ENCODE measurements around the gene TMEM205. TPM values are rescaled to one million over a fixed set of nuclear protein-coding genes. Genes with fewer than 3 reads are reported as not detected.

The TMEM205 gene
- total RNA-seq, 2 donors from 2014 or later: 219 to 541 TPM

- H3K36me3 ChIP-seq: no peaks in the 10 kb centered on the region
- no peak for TF ChIP-seq POLR2A (IDR thresholded peaks at IDR 0.05)
- TF ChIP-seq, protein P1, sequence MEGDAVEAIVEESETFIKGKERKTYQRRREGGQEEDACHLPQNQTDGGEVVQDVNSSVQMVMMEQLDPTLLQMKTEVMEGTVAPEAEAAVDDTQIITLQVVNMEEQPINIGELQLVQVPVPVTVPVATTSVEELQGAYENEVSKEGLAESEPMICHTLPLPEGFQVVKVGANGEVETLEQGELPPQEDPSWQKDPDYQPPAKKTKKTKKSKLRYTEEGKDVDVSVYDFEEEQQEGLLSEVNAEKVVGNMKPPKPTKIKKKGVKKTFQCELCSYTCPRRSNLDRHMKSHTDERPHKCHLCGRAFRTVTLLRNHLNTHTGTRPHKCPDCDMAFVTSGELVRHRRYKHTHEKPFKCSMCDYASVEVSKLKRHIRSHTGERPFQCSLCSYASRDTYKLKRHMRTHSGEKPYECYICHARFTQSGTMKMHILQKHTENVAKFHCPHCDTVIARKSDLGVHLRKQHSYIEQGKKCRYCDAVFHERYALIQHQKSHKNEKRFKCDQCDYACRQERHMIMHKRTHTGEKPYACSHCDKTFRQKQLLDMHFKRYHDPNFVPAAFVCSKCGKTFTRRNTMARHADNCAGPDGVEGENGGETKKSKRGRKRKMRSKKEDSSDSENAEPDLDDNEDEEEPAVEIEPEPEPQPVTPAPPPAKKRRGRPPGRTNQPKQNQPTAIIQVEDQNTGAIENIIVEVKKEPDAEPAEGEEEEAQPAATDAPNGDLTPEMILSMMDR (IDR thresholded peaks at IDR 0.05): no peak
- no peak for TF ChIP-seq POLR2AphosphoS5 (IDR thresholded peaks at IDR 0.05)
- no peaks in the 10 kb centered on the region for H3K27me3 ChIP-seq (replicated peaks; ENCODE audit: insufficient read depth)
- H3K9me3 ChIP-seq: no peaks in the 10 kb centered on the region
- no peak overlapping the region for H3K27ac ChIP-seq
- H3K4me1 ChIP-seq (replicated peaks): no peaks in the 10 kb centered on the region
- no peak for DNase-seq (ENCODE audit: low spot score)
- 78% methylated on average over 9 of the region's 9 CpGs for WGBS
- intact Hi-C loops (cut with DNase I): no loop called here
- H3K4me3 ChIP-seq: no peak overlapping the region
Observed at GRCh38 chr19:11306337-11306736, 39.7 kb downstream of the TMEM205 start.

DNA sequence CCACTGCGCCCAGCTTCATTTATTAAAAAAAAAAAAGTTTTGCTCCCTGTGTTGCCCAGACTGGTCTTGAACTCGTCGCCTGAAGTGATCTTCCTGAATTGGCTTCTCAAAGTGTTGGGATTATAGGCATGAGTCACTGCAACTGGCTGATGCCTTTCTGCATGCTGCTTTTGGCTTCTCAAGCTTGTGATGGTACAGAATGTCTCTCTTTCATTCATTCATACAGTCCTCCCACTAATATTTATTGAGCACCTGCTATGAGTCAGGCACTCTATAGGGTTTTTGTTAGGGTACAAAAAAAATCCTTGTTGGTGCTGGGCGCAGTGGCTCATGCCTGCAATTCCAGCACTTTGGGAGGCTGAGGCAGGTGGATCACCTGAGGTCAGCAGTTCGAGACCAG lies 41.1 kb downstream of the TMEM205 start:
- Histone ChIP-seq H3K36me3 (no peaks in the 10 kb centered on the region), H3K4me1 (replicated peaks) (no peaks in the 10 kb centered on the region), H3K27ac (no peak overlapping the region), H3K9me3 (no peaks in the 10 kb centered on the region), H3K27me3 (replicated peaks; ENCODE audit: insufficient read depth) (no peaks in the 10 kb centered on the region), H3K4me3 (no peak overlapping the region)
- WGBS: 90% methylated on average over 5 of the region's 5 CpGs
- intact Hi-C loops (cut with DNase I): no loop called here
- DNase-seq (ENCODE audit: low spot score): no peak
- no peak for TF ChIP-seq POLR2AphosphoS5 (IDR thresholded peaks at IDR 0.05)
- TF ChIP-seq, protein P1 (IDR thresholded peaks at IDR 0.05): no peak
- no peak for TF ChIP-seq POLR2A (IDR thresholded peaks at IDR 0.05)

GRCh38 chr19:11300811-11301120 lies 45.3 kb downstream of the TMEM205 start:
- Histone ChIP-seq H3K27ac (no peak overlapping the region), H3K4me3 (no peak overlapping the region), H3K9me3 (no peaks in the 10 kb centered on the region), H3K27me3 (replicated peaks; ENCODE audit: insufficient read depth) (no peaks in the 10 kb centered on the region), H3K4me1 (replicated peaks) (no peaks in the 10 kb centered on the region), H3K36me3 (no peaks in the 10 kb centered on the region)
- intact Hi-C loops (cut with DNase I): no loop called here
- DNase-seq (ENCODE audit: low spot score): no peak
- no peak for TF ChIP-seq POLR2A (IDR thresholded peaks at IDR 0.05)
- TF ChIP-seq, protein P1 (IDR thresholded peaks at IDR 0.05): no peak
- no peak for TF ChIP-seq POLR2AphosphoS5 (IDR thresholded peaks at IDR 0.05)
- WGBS: 92% methylated on average over 11 of the region's 11 CpGs

DNA sequence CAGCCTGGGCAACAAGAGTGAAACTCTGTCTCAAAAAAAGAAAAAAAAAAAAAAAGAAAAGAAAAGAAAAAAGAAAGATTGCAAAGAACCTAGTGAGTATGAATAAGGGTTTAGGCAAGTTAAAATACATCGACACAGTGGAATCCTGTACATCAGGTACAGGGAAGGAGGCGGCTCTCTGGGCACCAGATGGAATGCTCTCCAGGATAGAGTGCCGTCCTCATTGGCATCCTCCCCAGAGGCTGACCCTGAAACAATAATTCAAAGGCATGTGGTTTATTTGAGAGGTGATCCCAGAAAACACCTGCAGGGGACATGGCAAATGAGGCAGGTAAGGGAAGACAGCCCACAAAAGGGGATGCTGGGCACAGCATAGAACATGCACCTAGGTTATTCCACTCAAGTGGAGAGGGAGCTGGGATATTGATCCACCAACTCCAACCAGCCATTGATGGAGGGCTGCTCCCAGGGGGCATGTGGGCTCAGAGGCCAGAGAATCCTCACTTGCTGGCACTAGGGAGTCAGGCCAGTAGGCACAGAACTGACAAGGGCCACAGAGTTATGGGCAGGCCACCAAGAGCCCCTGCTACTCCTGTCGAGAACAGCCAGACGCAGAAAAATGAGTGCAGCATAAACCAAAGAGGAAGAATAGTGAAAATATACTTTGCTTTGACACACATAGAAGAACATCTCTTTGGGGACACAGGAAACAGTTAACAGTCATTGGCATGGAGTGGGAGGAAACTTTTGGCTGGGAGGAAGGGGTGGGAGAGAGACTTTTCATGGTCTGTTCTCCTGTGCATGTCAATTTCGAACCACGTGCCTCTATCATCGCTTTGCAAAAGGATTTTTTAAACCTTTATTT lies 45.9 kb downstream of the TMEM205 start:
- 66% methylated on average over 8 of the region's 8 CpGs for WGBS
- DNase-seq (ENCODE audit: low spot score): no peak
- no peaks in the 10 kb centered on the region for H3K9me3 ChIP-seq
- intact Hi-C loops (cut with DNase I): loop anchor here (10.0 kb wide), 1 partner anchor 285 kb away; no protein-coding TSS in a partner anchor
- H3K4me1 ChIP-seq (replicated peaks): no peaks in the 10 kb centered on the region
- no peak overlapping the region for H3K27ac ChIP-seq
- no peaks in the 10 kb centered on the region for H3K36me3 ChIP-seq
- H3K27me3 ChIP-seq (replicated peaks; ENCODE audit: insufficient read depth): no peaks in the 10 kb centered on the region
- no peak overlapping the region for H3K4me3 ChIP-seq
- TF ChIP-seq POLR2AphosphoS5 (IDR thresholded peaks at IDR 0.05) (no peak), POLR2A (IDR thresholded peaks at IDR 0.05) (no peak)
- TF ChIP-seq, protein P1 (IDR thresholded peaks at IDR 0.05): no peak

GRCh38 chr19:11296264-11296663 lies 49.8 kb downstream of the TMEM205 start:
- no peak for TF ChIP-seq POLR2A (IDR thresholded peaks at IDR 0.05)
- TF ChIP-seq, protein P1 (IDR thresholded peaks at IDR 0.05): no peak
- no peak for TF ChIP-seq POLR2AphosphoS5 (IDR thresholded peaks at IDR 0.05)
- 38% methylated on average over 7 of the region's 7 CpGs for WGBS
- Histone ChIP-seq H3K9me3 (no peaks in the 10 kb centered on the region), H3K4me1 (replicated peaks) (no peaks in the 10 kb centered on the region), H3K36me3 (no peaks in the 10 kb centered on the region), H3K27me3 (replicated peaks; ENCODE audit: insufficient read depth) (no peaks in the 10 kb centered on the region), H3K27ac (no peak overlapping the region), H3K4me3 (no peak overlapping the region)
- no peak for DNase-seq (ENCODE audit: low spot score)
- intact Hi-C loops (cut with DNase I): loop anchor here (10.0 kb wide), 1 partner anchor 289 kb away; no protein-coding TSS in a partner anchor

Measured in prostate gland (tissue), 2 donors.